ENCODE measurements around the gene IGSF9B. TPM values are rescaled to one million over a fixed set of nuclear protein-coding genes. Genes with fewer than 3 reads are reported as not detected.

The IGSF9B gene
- total RNA-seq, 1 donor from 2014 or later = 3.8 TPM

DNA sequence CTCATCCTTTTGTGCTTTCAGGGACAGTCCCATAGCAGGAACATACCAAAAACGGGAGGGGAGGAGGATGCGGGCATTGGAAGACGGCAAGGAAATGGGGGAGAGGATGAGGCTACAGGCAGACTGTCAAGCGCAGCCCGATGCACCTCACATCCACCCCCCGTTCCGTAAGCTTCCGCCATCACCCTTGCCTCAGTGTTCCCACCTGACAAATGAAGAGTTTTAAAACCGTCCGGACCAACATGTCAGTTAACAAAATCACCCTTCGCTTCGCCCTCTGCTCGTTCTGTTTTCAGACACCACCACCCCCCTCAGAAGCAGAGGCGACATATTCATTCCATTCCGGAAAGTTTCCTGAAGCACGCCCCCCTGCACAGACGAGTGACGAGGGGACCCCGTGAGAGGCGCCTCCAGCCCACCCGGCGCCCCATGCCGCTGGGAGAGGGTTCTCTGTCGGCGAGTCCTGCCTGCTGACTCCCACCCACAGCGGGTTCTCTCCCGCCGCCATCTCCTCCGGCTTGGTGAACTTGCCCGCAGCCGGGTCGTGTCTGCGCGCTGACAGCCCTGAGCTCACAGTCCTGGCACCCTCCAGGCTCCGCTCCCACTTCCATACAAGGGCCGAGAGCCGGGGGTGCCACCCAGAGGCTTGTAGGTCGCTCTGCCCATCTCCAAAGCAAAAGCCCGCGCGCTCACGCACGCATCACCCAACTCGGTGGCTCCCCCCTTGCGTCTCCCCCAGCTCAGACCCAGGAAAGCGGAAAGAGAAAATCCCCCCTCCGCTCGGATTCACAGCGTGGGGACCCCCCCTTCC, 1.5 kb downstream of the IGSF9B start:
- Mint-ChIP-seq H3K4me1 (ENCODE audit: unreplicated experiment) (peaks cover 30% of the 10 kb centered on the region), H3K4me3 (ENCODE audit: unreplicated experiment) (peak overlapping the region; percentile 68), H3K27ac (ENCODE audit: unreplicated experiment) (no peak overlapping the region), H3K27me3 (ENCODE audit: unreplicated experiment) (peaks cover 63% of the 10 kb centered on the region), H3K9me3 (ENCODE audit: unreplicated experiment) (no peaks in the 10 kb centered on the region), H3K36me3 (ENCODE audit: unreplicated experiment) (no peaks in the 10 kb centered on the region)
- TF ChIP-seq, protein P1, sequence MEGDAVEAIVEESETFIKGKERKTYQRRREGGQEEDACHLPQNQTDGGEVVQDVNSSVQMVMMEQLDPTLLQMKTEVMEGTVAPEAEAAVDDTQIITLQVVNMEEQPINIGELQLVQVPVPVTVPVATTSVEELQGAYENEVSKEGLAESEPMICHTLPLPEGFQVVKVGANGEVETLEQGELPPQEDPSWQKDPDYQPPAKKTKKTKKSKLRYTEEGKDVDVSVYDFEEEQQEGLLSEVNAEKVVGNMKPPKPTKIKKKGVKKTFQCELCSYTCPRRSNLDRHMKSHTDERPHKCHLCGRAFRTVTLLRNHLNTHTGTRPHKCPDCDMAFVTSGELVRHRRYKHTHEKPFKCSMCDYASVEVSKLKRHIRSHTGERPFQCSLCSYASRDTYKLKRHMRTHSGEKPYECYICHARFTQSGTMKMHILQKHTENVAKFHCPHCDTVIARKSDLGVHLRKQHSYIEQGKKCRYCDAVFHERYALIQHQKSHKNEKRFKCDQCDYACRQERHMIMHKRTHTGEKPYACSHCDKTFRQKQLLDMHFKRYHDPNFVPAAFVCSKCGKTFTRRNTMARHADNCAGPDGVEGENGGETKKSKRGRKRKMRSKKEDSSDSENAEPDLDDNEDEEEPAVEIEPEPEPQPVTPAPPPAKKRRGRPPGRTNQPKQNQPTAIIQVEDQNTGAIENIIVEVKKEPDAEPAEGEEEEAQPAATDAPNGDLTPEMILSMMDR (IDR thresholded peaks at IDR 0.05) = no peak
- no peak for DNase-seq (ENCODE audit: extremely low spot score, unreplicated experiment)

GRCh38 chr11:133953999-133954398, 2.8 kb downstream of the IGSF9B start:
- Mint-ChIP-seq H3K27ac (ENCODE audit: unreplicated experiment) (no peak overlapping the region), H3K4me1 (ENCODE audit: unreplicated experiment) (peaks cover 30% of the 10 kb centered on the region), H3K27me3 (ENCODE audit: unreplicated experiment) (peaks cover 58% of the 10 kb centered on the region), H3K4me3 (ENCODE audit: unreplicated experiment) (no peak overlapping the region), H3K36me3 (ENCODE audit: unreplicated experiment) (no peaks in the 10 kb centered on the region), H3K9me3 (ENCODE audit: unreplicated experiment) (no peaks in the 10 kb centered on the region)
- DNase-seq (ENCODE audit: extremely low spot score, unreplicated experiment) = no peak
- TF ChIP-seq, protein P1 (IDR thresholded peaks at IDR 0.05) = no peak

DNA sequence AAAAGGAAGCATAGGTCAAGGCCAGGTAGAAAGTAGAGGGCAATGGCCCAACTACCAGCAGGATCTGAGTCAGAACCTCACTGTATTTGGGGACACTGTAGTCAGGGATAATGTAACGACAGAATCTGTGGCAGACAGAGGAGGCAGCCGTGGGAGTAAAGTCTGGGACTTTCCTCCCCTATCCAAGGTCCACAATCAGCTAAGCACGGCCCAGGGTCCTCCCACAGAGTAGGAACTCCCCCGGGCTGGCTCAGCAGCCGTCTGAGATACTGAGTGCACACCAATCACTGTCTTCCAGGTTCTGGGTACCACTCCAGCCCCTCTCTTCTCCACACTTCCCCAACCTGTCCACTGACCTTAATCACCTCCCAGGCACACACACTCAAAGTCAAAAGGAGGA, 3.2 kb downstream of the IGSF9B start:
- H3K4me1 Mint-ChIP-seq (ENCODE audit: unreplicated experiment) = peaks cover 30% of the 10 kb centered on the region
- H3K27me3 Mint-ChIP-seq (ENCODE audit: unreplicated experiment) = peaks cover 57% of the 10 kb centered on the region
- no peak overlapping the region for H3K4me3 Mint-ChIP-seq (ENCODE audit: unreplicated experiment)
- TF ChIP-seq, protein P1 (IDR thresholded peaks at IDR 0.05) = no peak
- H3K27ac Mint-ChIP-seq (ENCODE audit: unreplicated experiment) = no peak overlapping the region
- H3K9me3 Mint-ChIP-seq (ENCODE audit: unreplicated experiment) = no peaks in the 10 kb centered on the region
- no peaks in the 10 kb centered on the region for H3K36me3 Mint-ChIP-seq (ENCODE audit: unreplicated experiment)
- no peak for DNase-seq (ENCODE audit: extremely low spot score, unreplicated experiment)

- Mint-ChIP-seq H3K36me3 (ENCODE audit: unreplicated experiment) (no peaks in the 10 kb centered on the region), H3K4me1 (ENCODE audit: unreplicated experiment) (peaks cover 27% of the 10 kb centered on the region), H3K27me3 (ENCODE audit: unreplicated experiment) (peaks cover 48% of the 10 kb centered on the region), H3K4me3 (ENCODE audit: unreplicated experiment) (no peak overlapping the region), H3K27ac (ENCODE audit: unreplicated experiment) (peak overlapping the region; percentile 67), H3K9me3 (ENCODE audit: unreplicated experiment) (no peaks in the 10 kb centered on the region)
- TF ChIP-seq, protein P1 (IDR thresholded peaks at IDR 0.05) = no peak
- DNase-seq (ENCODE audit: extremely low spot score, unreplicated experiment) = no peak
Measured at GRCh38 chr11:133952199-133953190, 4.3 kb downstream of the IGSF9B start.

All from osteocyte (in vitro differentiated cells).